Memory B cell (primary cell): ENCODE results near the gene TSR3.

Experiments
- ATAC-seq: fragments of 150-1000 bp; cut with Tn5 transposase; 2 replicates; pipeline ENCODE4 v1.10.0; 2021; ENCODE audit warnings: low read depth, mild to moderate bottlenecking, moderate library complexity
- DNase-seq, 2 donors: peaks; one replicate each; pipeline ENCODE4 v3.0.0; 2022; ENCODE audit warnings: low spot score in 2 of 2
- H3K27ac Mint-ChIP-seq: one replicate; pipeline ENCODE4 v1.8.0; 2022; ENCODE audit warnings: mild to moderate bottlenecking, moderate library complexity, mixed read lengths
- H3K27me3 Mint-ChIP-seq: one replicate; pipeline ENCODE4 v1.8.0; 2022; ENCODE audit warnings: mixed read lengths
- H3K36me3 Mint-ChIP-seq: one replicate; pipeline ENCODE4 v1.8.0; 2022; ENCODE audit warnings: mild to moderate bottlenecking, mixed read lengths
- H3K4me1 Mint-ChIP-seq: one replicate; pipeline ENCODE4 v1.8.0; 2022; ENCODE audit warnings: mixed read lengths
- H3K4me3 Mint-ChIP-seq: one replicate; pipeline ENCODE4 v1.8.0; 2022; ENCODE audit warnings: mild to moderate bottlenecking, moderate library complexity, mixed read lengths
- H3K9me3 Mint-ChIP-seq: one replicate; pipeline ENCODE4 v1.8.0; 2022; ENCODE audit warnings: mixed read lengths

The TSR3 gene

GRCh38 chr16:1312903-1313302 lies 38.8 kb downstream of the TSR3 start:
- no peak for ATAC-seq
- Mint-ChIP-seq H3K9me3 (no peaks in the 10 kb centered on the region), H3K4me1 (peaks cover 21% of the 10 kb centered on the region), H3K27ac (peak overlapping the region; percentile 28), H3K36me3 (peaks cover 11% of the 10 kb centered on the region), H3K27me3 (no peaks in the 10 kb centered on the region), H3K4me3 (peak overlapping the region; percentile 34)
- no peak for DNase-seq

DNA sequence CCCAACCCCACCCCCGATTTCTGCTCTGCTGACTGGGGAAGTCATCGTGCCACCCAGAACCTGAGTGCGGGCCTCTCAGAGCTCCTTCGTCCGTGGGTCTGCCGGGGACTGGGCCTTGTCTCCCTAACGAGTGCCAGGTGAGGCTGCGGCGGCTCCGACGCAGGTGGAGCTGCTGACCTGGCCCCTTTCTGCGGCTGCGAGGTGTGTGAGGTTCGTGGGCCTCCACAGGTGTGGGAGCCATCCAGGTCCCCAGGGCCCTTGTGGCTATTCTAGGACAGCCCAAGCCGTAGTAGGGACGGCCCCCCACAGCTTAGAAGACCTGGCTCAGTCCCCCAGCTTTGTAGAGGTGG lies 39.2 kb downstream of the TSR3 start:
- Mint-ChIP-seq H3K4me3 (peak overlapping the region; percentile 94), H3K27ac (peak overlapping the region; percentile 28), H3K9me3 (no peaks in the 10 kb centered on the region), H3K27me3 (no peaks in the 10 kb centered on the region), H3K4me1 (peaks cover 24% of the 10 kb centered on the region), H3K36me3 (peaks cover 11% of the 10 kb centered on the region)
- no peak for ATAC-seq
- no peak for DNase-seq

- DNase-seq, result no peak
- Mint-ChIP-seq H3K27me3 (no peaks in the 10 kb centered on the region), H3K27ac (peak overlapping the region; percentile 91), H3K4me3 (peak overlapping the region; percentile 94), H3K4me1 (peaks cover 27% of the 10 kb centered on the region), H3K9me3 (no peaks in the 10 kb centered on the region), H3K36me3 (peaks cover 10% of the 10 kb centered on the region)
- no peak for ATAC-seq
These were observed 39.8 kb downstream of the TSR3 start for GRCh38 chr16:1311738-1312466.

- Mint-ChIP-seq H3K4me1 (peaks cover 31% of the 10 kb centered on the region), H3K36me3 (peaks cover 6% of the 10 kb centered on the region), H3K9me3 (no peaks in the 10 kb centered on the region), H3K4me3 (peak overlapping the region; percentile 94), H3K27me3 (no peaks in the 10 kb centered on the region), H3K27ac (peak overlapping the region; percentile 91)
- ATAC-seq, result no peak
- no peak for DNase-seq
These were observed 40.4 kb downstream of the TSR3 start for GRCh38 chr16:1311212-1311737.

- peaks cover 6% of the 10 kb centered on the region for H3K36me3 Mint-ChIP-seq
- H3K9me3 Mint-ChIP-seq, result no peaks in the 10 kb centered on the region
- ATAC-seq (no peak), DNase-seq (no peak)
- peak overlapping the region; percentile 91 for H3K27ac Mint-ChIP-seq
- H3K4me3 Mint-ChIP-seq, result peak overlapping the region; percentile 94
- peaks cover 35% of the 10 kb centered on the region for H3K4me1 Mint-ChIP-seq
- no peaks in the 10 kb centered on the region for H3K27me3 Mint-ChIP-seq
These were observed 40.9 kb downstream of the TSR3 start for GRCh38 chr16:1310832-1311200.

- Mint-ChIP-seq H3K4me1 (peaks cover 36% of the 10 kb centered on the region), H3K27me3 (no peaks in the 10 kb centered on the region), H3K36me3 (peaks cover 6% of the 10 kb centered on the region), H3K4me3 (peak overlapping the region; percentile 94), H3K27ac (peak overlapping the region; percentile 91), H3K9me3 (no peaks in the 10 kb centered on the region)
- peak; percentile 17 for ATAC-seq
- DNase-seq, result peak in 1 of 2 donors; percentile 53
These were observed 41.5 kb downstream of the TSR3 start for GRCh38 chr16:1309888-1310831.

- Mint-ChIP-seq H3K4me3 (peak within 1 kb of the TSS; percentile 96), H3K36me3 (peaks cover 6% of the 10 kb centered on the region), H3K4me1 (peaks cover 36% of the 10 kb centered on the region), H3K9me3 (no peaks in the 10 kb centered on the region), H3K27ac (peak within 1 kb of the TSS; percentile 100), H3K27me3 (no peaks in the 10 kb centered on the region)
- ATAC-seq (peak; percentile 64), DNase-seq (peak; percentile 100)
These were observed 42.4 kb downstream of the TSR3 start, which contains the start of gene UBE2I for GRCh38 chr16:1308977-1309885. Gene UBE2I, plus strand, starts transcription at chr16:1309636. Its CDS starts 4,395 bp downstream, at chr16:1314031.

GRCh38 chr16:1308036-1308976 lies 43.4 kb downstream of the TSR3 start:
- H3K9me3 Mint-ChIP-seq, result no peaks in the 10 kb centered on the region
- peak overlapping the region; percentile 100 for H3K27ac Mint-ChIP-seq
- peaks cover 6% of the 10 kb centered on the region for H3K36me3 Mint-ChIP-seq
- peaks cover 45% of the 10 kb centered on the region for H3K4me1 Mint-ChIP-seq
- no peaks in the 10 kb centered on the region for H3K27me3 Mint-ChIP-seq
- ATAC-seq, result peak; percentile 11
- H3K4me3 Mint-ChIP-seq, result peak overlapping the region; percentile 96
- no peak for DNase-seq

DNA sequence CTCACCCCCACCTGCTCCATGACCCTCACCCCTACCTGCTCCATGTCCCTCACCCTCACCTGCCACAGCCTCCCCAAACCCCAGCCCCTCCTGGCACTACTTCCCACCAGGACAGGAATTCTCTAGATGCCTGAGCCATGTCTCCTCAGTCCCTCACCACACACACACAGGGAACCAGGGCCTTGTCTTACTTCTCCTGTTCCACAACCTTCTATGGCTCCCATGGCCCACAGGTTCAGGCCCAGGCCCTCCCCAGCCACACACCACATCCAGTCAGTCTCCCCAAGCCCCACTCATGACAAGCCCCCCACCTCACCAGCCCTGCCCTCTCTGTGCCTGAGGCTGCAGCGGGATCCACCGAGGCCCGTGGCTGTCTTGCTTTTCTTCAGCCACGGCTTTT lies 45.3 kb downstream of the TSR3 start:
- H3K4me1 Mint-ChIP-seq, result peaks cover 44% of the 10 kb centered on the region
- peak overlapping the region; percentile 100 for H3K27ac Mint-ChIP-seq
- H3K27me3 Mint-ChIP-seq, result no peaks in the 10 kb centered on the region
- no peaks in the 10 kb centered on the region for H3K9me3 Mint-ChIP-seq
- no peak for DNase-seq
- peak overlapping the region; percentile 78 for H3K4me3 Mint-ChIP-seq
- no peak for ATAC-seq
- peaks cover 4% of the 10 kb centered on the region for H3K36me3 Mint-ChIP-seq

DNA sequence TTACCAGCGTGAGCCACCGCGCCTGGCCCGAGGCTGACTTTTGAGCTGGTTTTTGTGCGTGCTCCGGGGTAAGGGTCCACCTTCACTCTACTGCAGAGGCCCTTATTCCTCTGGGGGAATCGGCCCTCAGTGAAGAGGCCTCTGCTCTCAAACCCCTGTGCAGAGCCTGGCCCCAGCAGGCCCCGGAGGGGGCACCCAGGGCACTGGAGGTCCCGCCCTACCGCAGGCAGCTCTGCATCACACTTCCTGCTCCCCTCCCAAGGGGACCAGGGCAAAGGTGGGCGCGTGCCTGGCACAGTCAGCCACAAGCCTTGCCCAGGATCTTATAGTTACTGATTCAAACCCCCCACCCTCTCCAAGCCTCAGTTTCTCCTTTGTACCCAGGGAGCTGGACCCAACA lies 45.9 kb downstream of the TSR3 start:
- Mint-ChIP-seq H3K27ac (peak overlapping the region; percentile 100), H3K9me3 (no peaks in the 10 kb centered on the region), H3K27me3 (no peaks in the 10 kb centered on the region), H3K36me3 (peaks cover 4% of the 10 kb centered on the region), H3K4me3 (peak overlapping the region; percentile 78), H3K4me1 (peaks cover 44% of the 10 kb centered on the region)
- DNase-seq (no peak), ATAC-seq (no peak)

DNA sequence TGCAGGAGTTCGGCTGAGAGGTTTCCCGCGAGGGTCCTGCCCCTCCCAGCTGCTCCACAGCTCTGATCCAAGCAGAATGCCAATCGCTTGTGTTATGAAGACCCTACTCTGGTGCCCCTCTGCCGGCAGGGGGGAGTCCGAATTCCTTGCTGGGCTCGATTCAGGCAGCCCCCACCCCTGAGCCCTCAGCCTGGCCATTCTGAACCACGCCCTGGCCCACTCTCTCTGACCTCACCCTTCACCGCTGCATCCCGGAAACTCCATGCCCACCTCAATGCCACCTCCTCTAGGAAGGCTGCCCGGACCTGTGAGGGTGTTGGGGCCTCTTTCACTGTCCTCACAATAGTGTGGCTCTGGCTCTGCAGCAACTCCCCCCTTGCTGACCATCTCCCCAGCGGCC lies 50.1 kb downstream of the TSR3 start:
- Mint-ChIP-seq H3K4me3 (peak overlapping the region; percentile 69), H3K27me3 (no peaks in the 10 kb centered on the region), H3K36me3 (peaks cover 2% of the 10 kb centered on the region), H3K4me1 (peaks cover 31% of the 10 kb centered on the region), H3K9me3 (no peaks in the 10 kb centered on the region), H3K27ac (peak overlapping the region; percentile 61)
- no peak for DNase-seq
- no peak for ATAC-seq

- Mint-ChIP-seq H3K27ac (no peak overlapping the region), H3K27me3 (no peaks in the 10 kb centered on the region), H3K4me1 (peaks cover 26% of the 10 kb centered on the region), H3K36me3 (peaks cover 2% of the 10 kb centered on the region), H3K4me3 (peak overlapping the region; percentile 69), H3K9me3 (no peaks in the 10 kb centered on the region)
- peak; percentile 77 to 90 for DNase-seq
- ATAC-seq, result peak; percentile 34
These were observed 50.8 kb downstream of the TSR3 start for GRCh38 chr16:1300664-1301476.
